ENCODE data around the gene GSTO1. TPM values are rescaled to one million over a fixed set of nuclear protein-coding genes. Genes with fewer than 3 reads are reported as not detected.

The GSTO1 gene
- total and polyA plus RNA-seq, 2 of the 13 experiments (the other 11 are each of a cell fraction or from before 2014, with no cell fraction given) = 228 to 300 TPM

- TF ChIP-seq, protein P1, sequence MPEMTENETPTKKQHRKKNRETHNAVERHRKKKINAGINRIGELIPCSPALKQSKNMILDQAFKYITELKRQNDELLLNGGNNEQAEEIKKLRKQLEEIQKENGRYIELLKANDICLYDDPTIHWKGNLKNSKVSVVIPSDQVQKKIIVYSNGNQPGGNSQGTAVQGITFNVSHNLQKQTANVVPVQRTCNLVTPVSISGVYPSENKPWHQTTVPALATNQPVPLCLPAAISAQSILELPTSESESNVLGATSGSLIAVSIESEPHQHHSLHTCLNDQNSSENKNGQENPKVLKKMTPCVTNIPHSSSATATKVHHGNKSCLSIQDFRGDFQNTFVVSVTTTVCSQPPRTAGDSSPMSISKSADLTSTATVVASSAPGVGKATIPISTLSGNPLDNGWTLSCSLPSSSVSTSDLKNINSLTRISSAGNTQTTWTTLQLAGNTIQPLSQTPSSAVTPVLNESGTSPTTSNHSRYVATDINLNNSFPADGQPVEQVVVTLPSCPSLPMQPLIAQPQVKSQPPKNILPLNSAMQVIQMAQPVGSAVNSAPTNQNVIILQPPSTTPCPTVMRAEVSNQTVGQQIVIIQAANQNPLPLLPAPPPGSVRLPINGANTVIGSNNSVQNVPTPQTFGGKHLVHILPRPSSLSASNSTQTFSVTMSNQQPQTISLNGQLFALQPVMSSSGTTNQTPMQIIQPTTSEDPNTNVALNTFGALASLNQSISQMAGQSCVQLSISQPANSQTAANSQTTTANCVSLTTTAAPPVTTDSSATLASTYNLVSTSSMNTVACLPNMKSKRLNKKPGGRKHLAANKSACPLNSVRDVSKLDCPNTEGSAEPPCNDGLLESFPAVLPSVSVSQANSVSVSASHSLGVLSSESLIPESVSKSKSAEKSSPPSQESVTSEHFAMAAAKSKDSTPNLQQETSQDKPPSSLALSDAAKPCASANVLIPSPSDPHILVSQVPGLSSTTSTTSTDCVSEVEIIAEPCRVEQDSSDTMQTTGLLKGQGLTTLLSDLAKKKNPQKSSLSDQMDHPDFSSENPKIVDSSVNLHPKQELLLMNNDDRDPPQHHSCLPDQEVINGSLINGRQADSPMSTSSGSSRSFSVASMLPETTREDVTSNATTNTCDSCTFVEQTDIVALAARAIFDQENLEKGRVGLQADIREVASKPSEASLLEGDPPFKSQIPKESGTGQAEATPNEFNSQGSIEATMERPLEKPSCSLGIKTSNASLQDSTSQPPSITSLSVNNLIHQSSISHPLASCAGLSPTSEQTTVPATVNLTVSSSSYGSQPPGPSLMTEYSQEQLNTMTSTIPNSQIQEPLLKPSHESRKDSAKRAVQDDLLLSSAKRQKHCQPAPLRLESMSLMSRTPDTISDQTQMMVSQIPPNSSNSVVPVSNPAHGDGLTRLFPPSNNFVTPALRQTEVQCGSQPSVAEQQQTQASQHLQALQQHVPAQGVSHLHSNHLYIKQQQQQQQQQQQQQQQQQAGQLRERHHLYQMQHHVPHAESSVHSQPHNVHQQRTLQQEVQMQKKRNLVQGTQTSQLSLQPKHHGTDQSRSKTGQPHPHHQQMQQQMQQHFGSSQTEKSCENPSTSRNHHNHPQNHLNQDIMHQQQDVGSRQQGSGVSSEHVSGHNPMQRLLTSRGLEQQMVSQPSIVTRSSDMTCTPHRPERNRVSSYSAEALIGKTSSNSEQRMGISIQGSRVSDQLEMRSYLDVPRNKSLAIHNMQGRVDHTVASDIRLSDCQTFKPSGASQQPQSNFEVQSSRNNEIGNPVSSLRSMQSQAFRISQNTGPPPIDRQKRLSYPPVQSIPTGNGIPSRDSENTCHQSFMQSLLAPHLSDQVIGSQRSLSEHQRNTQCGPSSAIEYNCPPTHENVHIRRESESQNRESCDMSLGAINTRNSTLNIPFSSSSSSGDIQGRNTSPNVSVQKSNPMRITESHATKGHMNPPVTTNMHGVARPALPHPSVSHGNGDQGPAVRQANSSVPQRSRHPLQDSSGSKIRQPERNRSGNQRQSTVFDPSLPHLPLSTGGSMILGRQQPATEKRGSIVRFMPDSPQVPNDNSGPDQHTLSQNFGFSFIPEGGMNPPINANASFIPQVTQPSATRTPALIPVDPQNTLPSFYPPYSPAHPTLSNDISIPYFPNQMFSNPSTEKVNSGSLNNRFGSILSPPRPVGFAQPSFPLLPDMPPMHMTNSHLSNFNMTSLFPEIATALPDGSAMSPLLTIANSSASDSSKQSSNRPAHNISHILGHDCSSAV (CRISPR knock-in tag; IDR thresholded peaks at IDR 0.05; ENCODE audit: borderline replicate concordance) = no peak
- TF ChIP-seq KDM5A (IDR thresholded peaks at IDR 0.05; ENCODE audit: borderline replicate concordance, low read length) (no peak), PPARG (CRISPR knock-in tag; conservative IDR thresholded peaks at IDR 0.05) (peak; percentile 61; the same call in 1 of the 2 replicates), PHF21A (CRISPR knock-in tag; IDR thresholded peaks at IDR 0.05) (0 out of 2 replicates have a peak, but pooled peaks have one; percentile 42), ZNF101 (CRISPR knock-in tag; IDR thresholded peaks at IDR 0.05; ENCODE audit: borderline replicate concordance, low read depth) (no peak), TERF1 (CRISPR knock-in tag; IDR thresholded peaks at IDR 0.05) (no peak), SALL1 (CRISPR knock-in tag; IDR thresholded peaks at IDR 0.05) (peak; percentile 59; the same call in 1 of the 2 replicates), RARA (CRISPR knock-in tag; IDR thresholded peaks at IDR 0.05) (peak; percentile 45; the same call in 1 of the 2 replicates), SAP130 (CRISPR knock-in tag; IDR thresholded peaks at IDR 0.05; ENCODE audit: low read depth) (peak; percentile 58), SOX5 (CRISPR knock-in tag; IDR thresholded peaks at IDR 0.05; ENCODE audit: borderline replicate concordance) (peak; percentile 57; the same call in 1 of the 2 replicates), ZNF513 (CRISPR knock-in tag; conservative IDR thresholded peaks at IDR 0.05) (no peak), KDM2A (CRISPR knock-in tag; IDR thresholded peaks at IDR 0.05; ENCODE audit: borderline replicate concordance, low read depth) (no peak), GTF2F1 (IDR thresholded peaks at IDR 0.05; ENCODE audit: low read length) (no peak), FOXA1 (IDR thresholded peaks at IDR 0.05) (no peak), FOXA1 (CRISPR knock-in tag; IDR thresholded peaks at IDR 0.05) (peak; percentile 71), ZFP91 (CRISPR knock-in tag; IDR thresholded peaks at IDR 0.05; ENCODE audit: borderline replicate concordance) (no peak), ZNF616 (CRISPR knock-in tag; IDR thresholded peaks at IDR 0.05; ENCODE audit: low read depth) (no peak), KAT8 (CRISPR knock-in tag; IDR thresholded peaks at IDR 0.05) (0 out of 2 replicates have a peak, but pooled peaks have one; percentile 17), MAF1 (CRISPR knock-in tag; IDR thresholded peaks at IDR 0.05; ENCODE audit: borderline replicate concordance) (no peak)
Observed at GRCh38 chr10:104277785-104278184, 23.1 kb downstream of the GSTO1 start (continued).

Data from HepG2 (cell line).